K562 (cell line): ENCODE measurements around the gene CLCF1. TPM values are rescaled to one million over a fixed set of nuclear protein-coding genes. Genes with fewer than 3 reads are reported as not detected.
A peak's percentile ranks its signal among the peaks of the same experiment; 100 is the strongest.

ENCODE experiments used
- ASH1L ChIP-seq: fragments of 450-650 bp; IDR thresholded peaks from 2 replicates; pipeline ENCODE4 v1.6.1; 2018; ENCODE audit warnings: borderline replicate concordance, mild to moderate bottlenecking, low read depth; ENCODE audit not compliant: partially characterized antibody
- BRD9 ChIP-seq: fragments of 450-650 bp; IDR thresholded peaks from 2 replicates; pipeline ENCODE4 v1.6.1; 2018; ENCODE audit warnings: low read depth; ENCODE audit not compliant: partially characterized antibody
- CBX5 ChIP-seq: IDR thresholded peaks from 2 replicates; pipeline ENCODE4 v1.6.1; 2014; ENCODE audit warnings: low read depth, borderline replicate concordance
- CBX8 ChIP-seq: fragments of 200-600 bp; sonication (generic); IDR thresholded peaks from 2 replicates; pipeline ENCODE4 v1.6.1; 2012; ENCODE audit warnings: borderline replicate concordance, mixed run types, low read depth, mild to moderate bottlenecking, moderate library complexity, mixed read lengths, low read length, control low read depth, inconsistent platforms; ENCODE audit not compliant: poor library complexity, severe bottlenecking; ENCODE audit errors: extremely low read depth
- CCNT2 ChIP-seq: IDR thresholded peaks from 2 replicates; pipeline ENCODE4 v1.6.1; 2011; ENCODE audit warnings: borderline replicate concordance, low read depth, mild to moderate bottlenecking, moderate library complexity, mixed read lengths, low read length; ENCODE audit not compliant: insufficient read length; ENCODE audit errors: extremely low read depth
- HNRNPLL ChIP-seq: fragments of 200-400 bp; formaldehyde crosslinking; IDR thresholded peaks from 2 replicates; pipeline ENCODE4 v1.6.1; 2017; ENCODE audit warnings: low read length, low read depth, mild to moderate bottlenecking; ENCODE audit not compliant: poor library complexity, severe bottlenecking
- IRF1 ChIP-seq: sonication (generic); formaldehyde crosslinking; IDR thresholded peaks from 2 replicates; pipeline ENCODE4 v1.8.0; 2022; ENCODE audit warnings: missing genetic modification reagents, mild to moderate bottlenecking, borderline replicate concordance
- PRDM10 ChIP-seq: fragments of 450-650 bp; IDR thresholded peaks from 2 replicates; pipeline ENCODE4 v1.6.1; 2018; ENCODE audit not compliant: partially characterized antibody
- RBM15 ChIP-seq: fragments of 200-400 bp; formaldehyde crosslinking; IDR thresholded peaks from 2 replicates; pipeline ENCODE4 v1.6.1; 2018; ENCODE audit warnings: mild to moderate bottlenecking, low read length, moderate library complexity; ENCODE audit not compliant: insufficient read depth
- SAFB ChIP-seq: fragments of 200-400 bp; formaldehyde crosslinking; IDR thresholded peaks from 2 replicates; pipeline ENCODE4 v1.6.1; 2017; ENCODE audit warnings: low read depth, low read length, borderline replicate concordance
- STAT6 ChIP-seq: sonication (generic); formaldehyde crosslinking; IDR thresholded peaks from 2 replicates; pipeline ENCODE4 v1.8.1; 2023; ENCODE audit warnings: mild to moderate bottlenecking, missing genetic modification reagents
- TSC22D4 ChIP-seq: fragments of 450-650 bp; IDR thresholded peaks from 2 replicates; pipeline ENCODE4 v1.6.1; 2016; ENCODE audit warnings: missing genetic modification characterization, missing biosample characterization, control low read depth
- ZC3H11A ChIP-seq: IDR thresholded peaks from 2 replicates; pipeline ENCODE4 v1.6.1; 2012; ENCODE audit warnings: low read depth, low read length, improper control_type of control experiment
- ZNF175 ChIP-seq: fragments of 200-800 bp; sonication (Bioruptor generic); IDR thresholded peaks from 2 replicates; pipeline ENCODE4 v1.6.1; 2016; ENCODE audit warnings: low read depth, mild to moderate bottlenecking, missing genetic modification characterization, missing compliant biosample characterization
- ZNF395 ChIP-seq: fragments of 200-800 bp; sonication (Bioruptor generic); IDR thresholded peaks from 2 replicates; pipeline ENCODE4 v1.6.1; 2017; ENCODE audit warnings: missing genetic modification characterization, missing compliant biosample characterization
- ZNF696 ChIP-seq: fragments of 250-450 bp; sonication (Bioruptor Pico); conservative IDR thresholded peaks from 2 replicates; pipeline ENCODE4 v1.4.0; 2020; ENCODE audit warnings: mild to moderate bottlenecking, moderate library complexity
- polyA plus RNA-seq, 8 experiments: library from polyadenylated mRNA; depleted of rRNA in 4 of 8; stranded (reverse) in 5 of 8; unstranded in 3 of 8; fragments of >200 nt; fragmentation: Nextera tagmentation in 2 of 8; fragmentation: Illumina TruSeq in 1 of 8; extraction: Ambion mirVana in 2 of 8; extraction: Trizol in 1 of 8; gene quantifications; 2 replicates each; pipeline versions ENCODE4 v1.2.1 to v1.2.3, GENCODE V29; 2011 to 2014; ENCODE audit warnings: inconsistent platforms in 1 of 8, missing spikeins in 1 of 8
- total RNA-seq, 7 experiments: library from RNA; depleted of rRNA in 6 of 7; stranded (reverse); fragments of >200 nt in 6 of 7; fragmentation: Illumina TruSeq in 2 of 7; extraction: Trizol in 2 of 7; gene quantifications; 2 replicates each; pipeline versions ENCODE4 v1.2.1 to v1.2.3, GENCODE V29; 2011 to 2021; ENCODE audit warnings: low replicate concordance in 1 of 7

Gene CLCF1
- total and polyA plus RNA-seq, 9 of the 15 experiments (the other 6 are each of a cell fraction or from before 2014, with no cell fraction given), result 0.49 to 5.8 (median 3.0) TPM

- TF ChIP-seq HNRNPLL, result no peak
- TF ChIP-seq ZNF696 (CRISPR knock-in tag), result no peak
- TF ChIP-seq ASH1L, result no peak
- no peak; the same call in 1 of the 2 replicates for TF ChIP-seq ZNF395
- no peak for TF ChIP-seq CCNT2
- TF ChIP-seq ZNF175, result peak; percentile 89; the same call in 1 of the 2 replicates
- no peak for TF ChIP-seq TSC22D4
- TF ChIP-seq ZC3H11A, result no peak
- no peak for TF ChIP-seq RBM15
- TF ChIP-seq BRD9, result no peak
- no peak for TF ChIP-seq STAT6 (CRISPR knock-in tag)
- no peak for TF ChIP-seq SAFB
- no peak for TF ChIP-seq PRDM10
- no peak for TF ChIP-seq CBX8
- no peak for TF ChIP-seq CBX5
- TF ChIP-seq IRF1 (CRISPR knock-in tag), result no peak
Measured at GRCh38 chr11:67354075-67355022, 19.0 kb downstream of the CLCF1 start (continued).
